HepG2 (cell line): ENCODE measurements around the gene IL6R. TPM values are rescaled to one million over a fixed set of nuclear protein-coding genes. Genes with fewer than 3 reads are reported as not detected.

Experiments
- BRD4 ChIP-seq: sonication (generic); formaldehyde crosslinking; IDR thresholded peaks from 2 replicates; pipeline ENCODE4 v1.4.0; 2020; ENCODE audit warnings: missing genetic modification reagents
- CREB1 ChIP-seq, 2 experiments: fragments of 450-650 bp in 1 of 2; IDR thresholded peaks; 2 replicates each; pipeline ENCODE4 v1.6.1; 2016 to 2017; ENCODE audit warnings: control low read depth in 1 of 2, mild to moderate bottlenecking in 1 of 2, missing compliant biosample characterization in 1 of 2, missing genetic modification characterization in 1 of 2
- HDAC2 ChIP-seq: sonication (generic); formaldehyde crosslinking; IDR thresholded peaks from 2 replicates; pipeline ENCODE4 v1.4.0; 2020; ENCODE audit warnings: missing genetic modification reagents
- JUN ChIP-seq: sonication (generic); formaldehyde crosslinking; IDR thresholded peaks from 2 replicates; pipeline ENCODE4 v1.4.0; 2020; ENCODE audit warnings: mild to moderate bottlenecking, missing genetic modification reagents
- MTA1 ChIP-seq: sonication (generic); formaldehyde crosslinking; IDR thresholded peaks from 2 replicates; pipeline ENCODE4 v1.4.0; 2020; ENCODE audit warnings: missing genetic modification reagents, mild to moderate bottlenecking, borderline replicate concordance
- MXI1 ChIP-seq: IDR thresholded peaks from 3 replicates; pipeline ENCODE4 v1.6.1; 2012; ENCODE audit warnings: low read depth, low read length, inconsistent platforms, borderline replicate concordance
- NFE2 ChIP-seq: sonication (generic); formaldehyde crosslinking; IDR thresholded peaks from 2 replicates; pipeline ENCODE4 v1.4.0; 2020; ENCODE audit warnings: missing genetic modification reagents
- PAWR ChIP-seq: sonication (generic); formaldehyde crosslinking; IDR thresholded peaks from 2 replicates; pipeline ENCODE4 v1.4.0; 2020; ENCODE audit warnings: missing genetic modification reagents, mild to moderate bottlenecking, borderline replicate concordance
- PBX2 ChIP-seq: IDR thresholded peaks from 2 replicates; pipeline ENCODE4 v1.6.1; 2016; ENCODE audit warnings: control low read depth
- PHF21A ChIP-seq: sonication (generic); formaldehyde crosslinking; IDR thresholded peaks from 2 replicates; pipeline ENCODE4 v1.5.0; 2020; ENCODE audit warnings: mild to moderate bottlenecking, missing genetic modification reagents
- SMARCC2 ChIP-seq: fragments of 450-650 bp; IDR thresholded peaks from 2 replicates; pipeline ENCODE4 v1.6.1; 2017; ENCODE audit warnings: antibody characterized with exemption, mild to moderate bottlenecking
- TBX3 ChIP-seq: fragments of 450-650 bp; IDR thresholded peaks from 2 replicates; pipeline ENCODE4 v1.6.1; 2017; ENCODE audit warnings: antibody characterized with exemption, mild to moderate bottlenecking, inconsistent platforms, borderline replicate concordance
- ZBTB7A ChIP-seq: sonication (generic); formaldehyde crosslinking; IDR thresholded peaks from 2 replicates; pipeline ENCODE4 v1.8.0; 2022; ENCODE audit warnings: mild to moderate bottlenecking, missing genetic modification reagents
- ZFP90 ChIP-seq: sonication (generic); formaldehyde crosslinking; IDR thresholded peaks from 2 replicates; pipeline ENCODE4 v1.8.0; 2022; ENCODE audit warnings: missing genetic modification reagents, mild to moderate bottlenecking, inconsistent platforms, borderline replicate concordance
- ZNF468 ChIP-seq: sonication (generic); formaldehyde crosslinking; IDR thresholded peaks from 2 replicates; pipeline ENCODE4 v1.8.0; 2022; ENCODE audit warnings: mild to moderate bottlenecking, moderate library complexity, missing genetic modification reagents
- ZNF501 ChIP-seq: sonication (generic); formaldehyde crosslinking; IDR thresholded peaks from 2 replicates; pipeline ENCODE4 v1.5.1; 2020; ENCODE audit warnings: mild to moderate bottlenecking, moderate library complexity, missing genetic modification reagents
- ZNF503 ChIP-seq: sonication (generic); formaldehyde crosslinking; IDR thresholded peaks from 2 replicates; pipeline ENCODE4 v1.4.0; 2020; ENCODE audit warnings: missing genetic modification reagents
- ZNF740 ChIP-seq: sonication (generic); formaldehyde crosslinking; IDR thresholded peaks from 2 replicates; pipeline ENCODE4 v1.4.0; 2020; ENCODE audit warnings: missing genetic modification reagents
- ZNF768 ChIP-seq: sonication (generic); formaldehyde crosslinking; IDR thresholded peaks from 2 replicates; pipeline ENCODE4 v1.4.0; 2020; ENCODE audit warnings: missing genetic modification reagents
- ZNF792 ChIP-seq: IDR thresholded peaks from 2 replicates; pipeline ENCODE4 v1.6.1; 2016
- polyA plus RNA-seq, 8 experiments: library from polyadenylated mRNA; depleted of rRNA in 3 of 8; stranded (reverse) in 7 of 8; unstranded in 1 of 8; fragments of >200 nt; fragmentation: Illumina TruSeq in 4 of 8; extraction: Trizol in 4 of 8; gene quantifications; 2 replicates each; pipeline versions ENCODE4 v1.2.1 to v1.2.3, GENCODE V29; 2011 to 2016; ENCODE audit warnings: low read depth in 4 of 8, missing spikeins in 1 of 8, mixed read lengths in 1 of 8; ENCODE audit not compliant: insufficient read depth in 1 of 8
- total RNA-seq, 5 experiments: library from RNA; depleted of rRNA; stranded (reverse); fragments of >200 nt; fragmentation: Illumina TruSeq; extraction: Trizol; gene quantifications; 2 replicates each; pipeline ENCODE4 v1.2.3, GENCODE V29; 2016; ENCODE audit warnings: low read depth in 1 of 5
- TF ChIP-seq, protein P1 (sequence below): sonication (generic); formaldehyde crosslinking; IDR thresholded peaks from 2 replicates; pipeline ENCODE4 v1.4.0; 2020; ENCODE audit warnings: missing genetic modification reagents

Gene IL6R
- total and polyA plus RNA-seq, 2 of the 13 experiments (the other 11 are each of a cell fraction or from before 2014, with no cell fraction given) = 5.0 to 24.5 TPM

- TF ChIP-seq PBX2 (CRISPR knock-in tag) = 0 out of 2 replicates have a peak, but pooled peaks have one; percentile 48
- TF ChIP-seq ZFP90 (CRISPR knock-in tag) = peak; percentile 31; the same call in 1 of the 2 replicates
- peak; percentile 96 for TF ChIP-seq PHF21A (CRISPR knock-in tag)
- peak; percentile 81; the same call in 1 of the 2 replicates for TF ChIP-seq ZNF503 (CRISPR knock-in tag)
- peak; percentile 88 for TF ChIP-seq ZNF501
- TF ChIP-seq ZBTB7A (CRISPR knock-in tag) = peak; percentile 92
- no peak for TF ChIP-seq ZNF740 (CRISPR knock-in tag)
- TF ChIP-seq CREB1 (IDR thresholded peaks at IDR 0.05) = peak; percentile 32; the same call in 1 of the 2 replicates
- peak; percentile 90 for TF ChIP-seq CREB1 (CRISPR knock-in tag; IDR thresholded peaks at IDR 0.05)
- peak; percentile 84 for TF ChIP-seq SMARCC2
- TF ChIP-seq HDAC2 = peak; percentile 98
- 0 out of 2 replicates have a peak, but pooled peaks have one; percentile 26 for TF ChIP-seq ZNF468 (CRISPR knock-in tag)
- peak; percentile 71 for TF ChIP-seq BRD4 (CRISPR knock-in tag)
- no peak for TF ChIP-seq PAWR
- peak; percentile 10; the same call in 1 of the 2 replicates for TF ChIP-seq NFE2 (CRISPR knock-in tag)
- TF ChIP-seq ZNF792 (CRISPR knock-in tag) = peak; percentile 90
- TF ChIP-seq ZNF768 = no peak
- TF ChIP-seq, protein P1, sequence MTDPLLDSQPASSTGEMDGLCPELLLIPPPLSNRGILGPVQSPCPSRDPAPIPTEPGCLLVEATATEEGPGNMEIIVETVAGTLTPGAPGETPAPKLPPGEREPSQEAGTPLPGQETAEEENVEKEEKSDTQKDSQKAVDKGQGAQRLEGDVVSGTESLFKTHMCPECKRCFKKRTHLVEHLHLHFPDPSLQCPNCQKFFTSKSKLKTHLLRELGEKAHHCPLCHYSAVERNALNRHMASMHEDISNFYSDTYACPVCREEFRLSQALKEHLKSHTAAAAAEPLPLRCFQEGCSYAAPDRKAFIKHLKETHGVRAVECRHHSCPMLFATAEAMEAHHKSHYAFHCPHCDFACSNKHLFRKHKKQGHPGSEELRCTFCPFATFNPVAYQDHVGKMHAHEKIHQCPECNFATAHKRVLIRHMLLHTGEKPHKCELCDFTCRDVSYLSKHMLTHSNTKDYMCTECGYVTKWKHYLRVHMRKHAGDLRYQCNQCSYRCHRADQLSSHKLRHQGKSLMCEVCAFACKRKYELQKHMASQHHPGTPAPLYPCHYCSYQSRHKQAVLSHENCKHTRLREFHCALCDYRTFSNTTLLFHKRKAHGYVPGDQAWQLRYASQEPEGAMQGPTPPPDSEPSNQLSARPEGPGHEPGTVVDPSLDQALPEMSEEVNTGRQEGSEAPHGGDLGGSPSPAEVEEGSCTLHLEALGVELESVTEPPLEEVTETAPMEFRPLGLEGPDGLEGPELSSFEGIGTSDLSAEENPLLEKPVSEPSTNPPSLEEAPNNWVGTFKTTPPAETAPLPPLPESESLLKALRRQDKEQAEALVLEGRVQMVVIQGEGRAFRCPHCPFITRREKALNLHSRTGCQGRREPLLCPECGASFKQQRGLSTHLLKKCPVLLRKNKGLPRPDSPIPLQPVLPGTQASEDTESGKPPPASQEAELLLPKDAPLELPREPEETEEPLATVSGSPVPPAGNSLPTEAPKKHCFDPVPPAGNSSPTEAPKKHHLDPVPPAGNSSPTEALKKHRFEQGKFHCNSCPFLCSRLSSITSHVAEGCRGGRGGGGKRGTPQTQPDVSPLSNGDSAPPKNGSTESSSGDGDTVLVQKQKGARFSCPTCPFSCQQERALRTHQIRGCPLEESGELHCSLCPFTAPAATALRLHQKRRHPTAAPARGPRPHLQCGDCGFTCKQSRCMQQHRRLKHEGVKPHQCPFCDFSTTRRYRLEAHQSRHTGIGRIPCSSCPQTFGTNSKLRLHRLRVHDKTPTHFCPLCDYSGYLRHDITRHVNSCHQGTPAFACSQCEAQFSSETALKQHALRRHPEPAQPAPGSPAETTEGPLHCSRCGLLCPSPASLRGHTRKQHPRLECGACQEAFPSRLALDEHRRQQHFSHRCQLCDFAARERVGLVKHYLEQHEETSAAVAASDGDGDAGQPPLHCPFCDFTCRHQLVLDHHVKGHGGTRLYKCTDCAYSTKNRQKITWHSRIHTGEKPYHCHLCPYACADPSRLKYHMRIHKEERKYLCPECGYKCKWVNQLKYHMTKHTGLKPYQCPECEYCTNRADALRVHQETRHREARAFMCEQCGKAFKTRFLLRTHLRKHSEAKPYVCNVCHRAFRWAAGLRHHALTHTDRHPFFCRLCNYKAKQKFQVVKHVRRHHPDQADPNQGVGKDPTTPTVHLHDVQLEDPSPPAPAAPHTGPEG (CRISPR knock-in tag) = no peak
- peak; percentile 74; the same call in 1 of the 2 replicates for TF ChIP-seq TBX3
- TF ChIP-seq MTA1 (CRISPR knock-in tag) = peak; percentile 93
- TF ChIP-seq JUN = peak; percentile 98
- peak; percentile 81; the same call in 1 of the 3 replicates for TF ChIP-seq MXI1
Measured at GRCh38 chr1:154418062-154418921, 13.1 kb downstream of the IL6R start (continued).
